IPS DF 6.9 (cell line): ENCODE results near the gene ERICH6.

Experiments used
- DNase-seq: peaks from one replicate; pipeline ENCODE4 v3.0.0-alpha.2; 2013; ENCODE audit warnings: low read depth, low spot score
- H3K27ac ChIP-seq: one replicate; pipeline ENCODE4 v1.5.1; 2013; ENCODE audit warnings: low read length, control low read depth
- H3K27me3 ChIP-seq: 2 replicates; pipeline ENCODE4 v1.6.1; 2013; ENCODE audit warnings: mild to moderate bottlenecking, low read length; ENCODE audit not compliant: control insufficient read depth, insufficient read depth
- H3K36me3 ChIP-seq: 2 replicates; pipeline ENCODE4 v1.6.1; 2013; ENCODE audit warnings: low read length; ENCODE audit not compliant: control insufficient read depth, insufficient read depth
- H3K4me1 ChIP-seq: 2 replicates; pipeline ENCODE4 v1.6.1; 2013; ENCODE audit warnings: low read length; ENCODE audit not compliant: control insufficient read depth, insufficient read depth
- H3K4me3 ChIP-seq: 2 replicates; pipeline ENCODE4 v1.5.1; 2013; ENCODE audit warnings: mild to moderate bottlenecking, low read length
- H3K9me3 ChIP-seq: 2 replicates; pipeline ENCODE4 v1.6.1; 2013; ENCODE audit warnings: low read length, inconsistent platforms; ENCODE audit not compliant: control insufficient read depth, insufficient read depth
- WGBS: extraction: QIAGEN DNeasy Blood & Tissue Kit; methylation state at CpG from one replicate; pipeline ENCODE4 v1.1.7; 2013; ENCODE audit warnings: mixed read lengths, missing lambda C conversion rate; ENCODE audit not compliant: insufficient read length, insufficient coverage; 5-methylcytosine and 5-hydroxymethylcytosine counted together

The ERICH6 gene

DNA sequence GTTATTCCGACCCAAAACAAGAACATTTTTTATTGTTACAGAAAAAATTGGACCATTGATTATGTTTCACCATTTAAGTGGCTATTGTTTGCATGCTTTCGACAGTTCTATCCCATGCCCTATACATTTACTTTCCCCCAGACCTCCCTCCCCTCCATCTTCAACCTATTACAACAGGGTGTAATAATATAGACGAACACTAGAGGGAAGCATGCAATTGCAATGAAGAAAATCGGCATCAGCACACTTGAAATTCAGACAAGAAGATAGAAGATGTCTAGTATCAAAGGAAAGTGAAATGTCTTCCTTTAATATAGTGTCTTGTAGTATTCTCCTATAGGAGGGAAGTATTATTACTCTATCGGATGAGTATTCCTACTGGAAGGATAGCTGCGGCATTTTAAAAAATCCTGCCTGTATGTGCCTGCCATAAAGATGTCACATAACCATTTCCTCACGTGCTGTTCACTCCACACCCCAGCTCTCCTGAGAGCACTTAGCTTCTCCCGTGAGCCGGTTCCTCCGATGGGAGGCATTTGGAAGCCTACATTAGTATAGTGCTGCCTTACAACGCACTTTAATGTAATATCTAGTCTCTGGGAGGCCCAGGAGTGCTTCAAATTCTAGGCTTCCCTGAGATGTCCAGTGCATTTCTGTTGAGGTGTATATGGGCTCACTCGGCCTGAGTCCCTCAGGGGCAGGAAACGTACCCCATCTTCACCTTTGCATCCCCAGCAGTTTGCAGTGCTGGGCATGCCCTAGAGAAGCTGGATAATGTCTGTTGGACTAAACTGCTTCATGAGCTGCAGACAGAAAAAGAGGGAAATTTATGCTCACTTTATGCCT lies 17.8 kb upstream of the ERICH6 start:
- Histone ChIP-seq H3K27ac (no peak overlapping the region), H3K27me3 (no peaks in the 10 kb centered on the region), H3K9me3 (no peaks in the 10 kb centered on the region), H3K4me1 (no peaks in the 10 kb centered on the region), H3K4me3 (no peak overlapping the region), H3K36me3 (no peaks in the 10 kb centered on the region)
- DNase-seq, result no peak
- no CpG with 5 or more reads among the region's 13 CpGs for WGBS

DNA sequence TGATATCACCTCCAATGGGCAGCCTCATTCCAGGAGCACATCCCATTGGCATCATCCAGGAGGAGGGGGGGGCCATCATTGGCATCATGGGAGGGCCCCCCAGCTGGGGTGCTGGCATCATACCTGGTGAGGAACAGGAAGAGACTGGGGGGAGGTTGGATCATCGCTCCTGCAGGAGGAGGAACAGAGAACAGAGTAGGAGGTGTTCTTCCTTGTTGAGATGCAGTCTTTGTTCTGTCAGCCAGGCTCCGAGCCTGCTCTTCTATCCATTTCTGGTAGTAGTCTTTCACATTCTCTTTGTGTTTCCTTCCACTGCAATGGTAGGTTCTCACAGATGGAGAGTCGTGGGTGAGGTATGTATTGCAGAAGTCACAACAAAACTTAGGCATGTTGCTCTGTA lies 16.7 kb upstream of the ERICH6 start:
- DNase-seq, result no peak

DNA sequence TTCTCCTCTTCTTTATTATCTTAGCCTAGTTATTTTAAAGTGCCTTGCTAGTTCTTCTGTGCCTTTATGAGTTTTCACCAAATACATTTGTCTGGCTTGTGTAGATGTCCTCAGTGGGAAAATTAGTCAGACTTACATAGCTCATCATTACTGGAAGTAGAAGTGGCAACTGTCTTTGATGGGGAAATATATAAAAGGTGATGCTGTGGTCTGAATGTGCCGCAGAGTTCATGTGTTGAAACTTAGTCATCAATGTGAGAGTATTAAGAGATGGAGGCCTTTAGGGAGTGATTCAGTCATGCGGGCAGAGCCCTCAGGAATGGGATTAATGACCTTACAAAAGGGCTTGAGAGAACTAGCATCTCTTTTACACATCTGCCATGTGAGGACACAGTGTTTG lies 6.4 kb upstream of the ERICH6 start:
- no peak overlapping the region for H3K4me3 ChIP-seq
- H3K36me3 ChIP-seq, result no peaks in the 10 kb centered on the region
- H3K9me3 ChIP-seq, result no peaks in the 10 kb centered on the region; the same call in 1 of the 2 replicates
- DNase-seq, result no peak
- H3K4me1 ChIP-seq, result no peaks in the 10 kb centered on the region
- no peak overlapping the region for H3K27ac ChIP-seq
- no peaks in the 10 kb centered on the region for H3K27me3 ChIP-seq
- no CpG with 5 or more reads among the region's 2 CpGs for WGBS

More for the DNA sequence above, 16.7 kb upstream of the ERICH6 start:
- Histone ChIP-seq H3K36me3 (no peaks in the 10 kb centered on the region), H3K4me3 (no peak overlapping the region), H3K4me1 (no peaks in the 10 kb centered on the region), H3K9me3 (no peaks in the 10 kb centered on the region), H3K27ac (no peak overlapping the region), H3K27me3 (no peaks in the 10 kb centered on the region)
- WGBS, result no CpG with 5 or more reads among the region's 3 CpGs

GRCh38 chr3:150703299-150703755 lies 393 bp downstream of the ERICH6 start:
- Histone ChIP-seq H3K27me3 (no peaks in the 10 kb centered on the region), H3K9me3 (no peaks in the 10 kb centered on the region), H3K4me3 (peak overlapping the region; percentile 46; the same call in 1 of the 2 replicates), H3K4me1 (0 out of 2 replicates have a peak, but pooled peaks cover 2% of the 10 kb centered on the region), H3K27ac (no peak overlapping the region), H3K36me3 (no peaks in the 10 kb centered on the region)
- no CpG with 5 or more reads among the region's 29 CpGs for WGBS
- DNase-seq, result no peak

DNA sequence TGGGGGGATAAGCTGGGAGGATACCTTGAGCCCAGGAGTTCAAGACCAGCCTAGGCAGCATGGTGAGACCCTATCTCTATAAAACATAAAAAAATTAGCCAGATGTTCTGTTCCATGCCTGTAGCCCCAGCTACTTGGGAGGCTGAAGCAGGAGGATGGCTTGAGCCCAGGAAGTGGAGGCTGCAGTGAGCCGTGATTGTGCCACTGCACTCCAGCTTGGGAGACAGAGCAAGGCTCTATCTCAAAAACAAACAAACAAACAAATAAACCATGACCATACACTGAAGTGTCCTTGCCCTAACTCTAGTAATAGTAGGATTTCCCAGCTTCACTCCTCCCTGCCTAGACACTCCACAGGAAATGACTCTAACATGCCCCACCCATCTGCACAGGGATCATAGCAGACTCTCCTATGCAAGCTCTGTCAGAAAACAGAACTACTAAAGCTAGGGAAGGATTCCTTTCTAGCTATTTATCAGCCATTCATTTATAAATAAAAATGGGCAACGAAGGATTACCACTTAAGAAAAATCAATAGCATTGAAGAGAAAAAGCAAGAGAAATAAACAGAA lies 4.6 kb downstream of the ERICH6 start:
- DNase-seq, result no peak
- no peak overlapping the region for H3K4me3 ChIP-seq
- H3K27ac ChIP-seq, result no peak overlapping the region
- H3K9me3 ChIP-seq, result no peaks in the 10 kb centered on the region; the same call in 1 of the 2 replicates
- no peaks in the 10 kb centered on the region for H3K36me3 ChIP-seq
- H3K27me3 ChIP-seq, result no peaks in the 10 kb centered on the region
- no CpG with 5 or more reads among the region's 2 CpGs for WGBS
- H3K4me1 ChIP-seq, result 0 out of 2 replicates have a peak, but pooled peaks cover 2% of the 10 kb centered on the region

DNA sequence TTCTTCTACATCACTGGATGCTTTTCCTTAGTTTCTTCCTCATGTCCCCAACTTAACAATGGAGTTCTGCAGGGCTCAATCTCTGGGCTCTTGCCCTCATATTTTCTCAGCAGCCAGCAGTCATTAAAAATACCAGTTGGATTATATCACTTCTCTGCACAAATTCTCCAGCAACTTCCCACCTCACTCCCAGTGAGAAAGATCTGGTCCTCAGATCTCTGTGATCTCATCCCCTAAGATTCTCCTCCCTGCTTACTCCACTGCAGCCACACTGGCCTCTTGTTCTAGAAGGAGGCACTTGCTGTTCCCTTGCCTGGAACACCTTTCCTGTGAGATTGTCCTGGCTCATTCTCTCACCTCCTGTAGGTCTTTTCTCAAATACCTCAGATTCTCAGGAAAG lies 6.1 kb downstream of the ERICH6 start:
- H3K4me1 ChIP-seq, result no peaks in the 10 kb centered on the region
- DNase-seq, result no peak
- no peak overlapping the region for H3K4me3 ChIP-seq
- no peak overlapping the region for H3K27ac ChIP-seq
- H3K27me3 ChIP-seq, result no peaks in the 10 kb centered on the region
- H3K9me3 ChIP-seq, result no peaks in the 10 kb centered on the region; the same call in 1 of the 2 replicates
- H3K36me3 ChIP-seq, result no peaks in the 10 kb centered on the region

DNA sequence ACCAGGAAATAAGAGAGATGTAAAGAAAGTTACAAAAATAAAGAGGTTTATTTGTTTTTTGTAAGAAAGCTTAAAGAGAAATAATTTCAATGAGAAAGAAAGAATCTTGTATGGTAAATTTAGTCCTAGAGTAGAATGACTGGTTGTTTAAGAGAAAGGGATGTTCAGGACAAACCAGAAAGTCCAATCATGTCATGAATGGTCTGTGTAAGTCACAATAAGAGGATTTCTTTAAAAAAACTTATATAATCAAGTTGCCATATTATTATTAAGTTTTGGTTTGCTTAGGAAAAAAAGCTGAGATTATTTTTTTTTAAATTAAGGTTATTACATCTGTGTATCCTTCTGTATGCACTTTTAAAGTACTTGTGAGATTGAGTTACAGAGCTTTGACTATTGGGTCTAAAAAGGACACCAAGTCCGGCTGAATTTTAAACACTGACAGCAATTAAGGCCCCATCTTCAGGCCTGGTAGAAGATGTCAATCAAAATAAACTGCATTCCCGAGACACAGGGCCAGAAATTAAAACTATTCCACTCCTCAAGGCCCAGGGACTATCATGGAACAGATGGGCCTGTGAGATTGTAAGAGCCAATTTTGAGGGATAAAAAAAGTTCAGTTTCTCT lies 12.2 kb downstream of the ERICH6 start:
- Histone ChIP-seq H3K27ac (no peak overlapping the region), H3K4me1 (no peaks in the 10 kb centered on the region), H3K27me3 (no peaks in the 10 kb centered on the region), H3K9me3 (peaks cover 2% of the 10 kb centered on the region), H3K4me3 (no peak overlapping the region), H3K36me3 (no peaks in the 10 kb centered on the region)
- no peak for DNase-seq
- no CpG with 5 or more reads among the region's 2 CpGs for WGBS

GRCh38 chr3:150687613-150688012 lies 16.1 kb downstream of the ERICH6 start:
- Histone ChIP-seq H3K36me3 (no peaks in the 10 kb centered on the region), H3K9me3 (peaks cover 2% of the 10 kb centered on the region; the same call in 1 of the 2 replicates), H3K4me1 (no peaks in the 10 kb centered on the region), H3K4me3 (no peak overlapping the region), H3K27me3 (no peaks in the 10 kb centered on the region), H3K27ac (no peak overlapping the region)
- DNase-seq, result no peak

- Histone ChIP-seq H3K4me1 (no peaks in the 10 kb centered on the region), H3K9me3 (no peaks in the 10 kb centered on the region), H3K27me3 (no peaks in the 10 kb centered on the region), H3K27ac (no peak overlapping the region), H3K36me3 (no peaks in the 10 kb centered on the region), H3K4me3 (no peak overlapping the region)
- no peak for DNase-seq
Measured at GRCh38 chr3:150682824-150683223, 20.9 kb downstream of the ERICH6 start.

DNA sequence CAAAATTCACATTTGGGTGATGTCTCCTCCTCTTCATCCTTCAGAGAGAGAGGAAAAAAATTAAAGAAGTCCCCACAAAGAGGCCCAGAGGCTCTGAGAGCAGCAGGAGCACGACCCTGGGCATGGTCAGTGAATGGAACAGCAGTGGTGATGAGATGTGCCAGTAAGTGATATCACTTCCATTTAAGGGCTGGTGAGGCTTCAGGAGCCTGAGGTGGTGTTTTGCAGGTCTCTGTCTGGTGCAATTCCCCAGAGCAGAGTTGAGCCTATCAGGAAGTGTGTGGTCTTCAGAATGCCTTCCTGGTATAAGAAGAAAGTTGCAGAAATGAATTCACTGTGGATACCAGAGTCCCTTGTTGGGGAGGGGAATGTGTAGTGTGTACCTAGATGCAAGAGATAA lies 21.4 kb downstream of the ERICH6 start:
- no peaks in the 10 kb centered on the region for H3K9me3 ChIP-seq
- no peak for DNase-seq
- no peaks in the 10 kb centered on the region for H3K36me3 ChIP-seq
- WGBS, result no CpG with 5 or more reads among the region's 1 CpG
- H3K4me1 ChIP-seq, result no peaks in the 10 kb centered on the region
- H3K27ac ChIP-seq, result no peak overlapping the region
- no peak overlapping the region for H3K4me3 ChIP-seq
- no peaks in the 10 kb centered on the region for H3K27me3 ChIP-seq
